HG03280 (cell line): ENCODE data around the gene GNAI2.
A peak's percentile ranks its signal among the peaks of the same experiment; 100 is the strongest.
"Not testable (repeated sequence)": the region's sequence is repeated elsewhere in the genome, so short reads cannot be mapped to it uniquely, and the experiment has no call there.

Experiments
- ATAC-seq: cut with Tn5 transposase; IDR thresholded peaks from one replicate; pipeline ENCODE4 v1.9.1; 2021; ENCODE audit warnings: mild to moderate bottlenecking, moderate library complexity; ENCODE audit not compliant: unreplicated experiment

The GNAI2 gene

GRCh38 chr3:50224639-50225038 lies 11.4 kb upstream of the GNAI2 start:
- ATAC-seq, result no peak

- ATAC-seq, result peak; percentile 1
These were observed 9.1 kb upstream of the GNAI2 start for GRCh38 chr3:50226888-50227389.

DNA sequence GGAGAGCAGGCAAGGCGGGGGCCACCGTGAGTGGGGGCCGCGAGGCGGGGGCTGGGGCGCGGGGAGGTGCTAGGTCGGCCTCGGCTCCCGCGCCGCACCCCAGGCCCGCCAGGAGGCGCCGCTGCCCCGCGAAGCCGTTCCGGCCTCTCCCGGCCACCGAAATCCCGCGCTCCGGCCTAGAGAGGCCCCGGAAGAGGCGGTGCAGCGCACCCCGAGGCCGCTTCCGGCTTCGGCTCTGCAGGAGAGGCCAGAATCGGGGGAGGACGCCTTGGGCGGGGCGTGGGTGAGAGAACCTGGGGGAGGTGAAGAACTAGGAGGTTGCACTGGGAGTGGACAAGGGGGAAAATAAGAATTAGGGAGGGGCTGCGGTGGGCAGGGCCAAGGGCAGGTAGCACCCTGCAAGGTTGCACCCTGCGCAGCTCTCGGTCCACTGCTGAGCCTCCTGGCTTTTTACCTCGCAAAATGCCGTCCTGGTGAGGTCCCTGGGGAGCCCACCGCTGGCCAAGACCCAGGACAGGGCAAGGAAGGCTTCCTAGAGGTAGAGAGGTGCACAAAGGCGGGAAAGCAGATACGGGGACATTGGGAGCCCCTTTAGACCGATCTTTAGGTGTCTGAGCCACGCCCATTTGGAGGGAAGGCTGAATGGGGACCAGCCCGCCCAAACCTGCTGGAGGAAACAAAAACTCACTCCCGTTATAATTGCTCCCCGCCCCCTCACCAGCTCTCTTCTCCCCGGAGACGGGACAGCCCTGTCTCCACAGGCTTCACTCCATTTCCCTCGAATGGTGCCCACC lies 8.4 kb upstream of the GNAI2 start:
- ATAC-seq, result peak; percentile 88

- not testable (repeated sequence) for ATAC-seq
These were observed 7.7 kb upstream of the GNAI2 start for GRCh38 chr3:50228184-50228763.

- no peak for ATAC-seq
These were observed 6.5 kb upstream of the GNAI2 start for GRCh38 chr3:50229490-50229889.

- no peak for ATAC-seq
These were observed 5.8 kb upstream of the GNAI2 start for GRCh38 chr3:50230104-50230793.

DNA sequence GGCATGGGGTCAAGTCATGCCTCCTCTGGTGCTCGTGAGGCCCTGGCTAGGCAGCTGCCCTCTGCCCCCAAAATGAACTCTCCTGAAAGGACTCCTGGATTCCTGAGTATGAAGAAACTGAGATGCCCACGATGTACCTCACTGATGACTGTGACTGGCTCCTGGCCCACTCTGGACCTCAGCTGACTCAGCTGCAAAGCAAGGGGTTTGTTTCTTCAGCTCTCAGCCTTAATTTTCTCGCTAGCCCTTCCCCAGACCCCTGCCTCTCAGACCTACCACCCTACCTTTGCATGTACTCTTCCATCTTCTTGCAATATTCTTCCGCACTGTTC lies 5.2 kb upstream of the GNAI2 start:
- no peak for ATAC-seq

DNA sequence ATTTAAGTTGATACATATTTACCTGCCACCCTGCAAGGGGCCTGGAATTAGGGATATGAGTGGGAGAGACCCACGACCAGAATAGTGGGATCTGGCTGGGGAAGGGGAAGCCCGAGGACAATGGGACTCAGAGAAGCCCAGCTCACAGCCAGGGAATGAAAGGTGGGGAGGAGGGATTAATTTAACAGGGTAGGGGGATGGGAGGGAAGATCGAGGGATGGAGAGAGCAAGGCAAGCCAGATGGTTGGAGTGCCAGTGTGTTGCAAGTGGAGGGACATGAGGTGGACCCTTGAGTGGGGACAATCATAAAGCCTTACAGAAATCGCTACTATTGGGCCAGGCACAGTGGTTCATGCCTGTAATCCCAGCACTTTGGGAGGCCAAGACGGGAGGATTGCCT lies 4.4 kb upstream of the GNAI2 start:
- ATAC-seq, result no peak

DNA sequence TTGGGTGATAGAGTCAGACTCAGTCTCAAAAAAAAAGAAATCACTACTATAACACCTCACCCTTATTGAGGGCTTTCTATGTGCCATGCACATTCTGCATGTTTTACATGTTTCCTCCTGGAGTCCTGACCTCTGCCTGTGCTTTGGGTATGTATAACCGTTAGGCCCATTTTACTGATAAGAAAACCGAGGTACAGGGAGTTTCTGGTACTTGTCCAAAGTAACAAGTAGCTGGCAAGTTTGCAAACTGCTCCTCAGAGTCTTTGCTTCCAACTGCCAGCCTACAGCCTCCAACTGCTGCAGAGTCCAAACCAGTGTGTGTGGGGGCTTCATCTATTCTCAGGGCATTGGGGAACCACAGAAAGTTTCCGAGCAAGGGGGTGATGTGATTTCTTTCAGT lies 3.7 kb upstream of the GNAI2 start:
- ATAC-seq, result no peak

DNA sequence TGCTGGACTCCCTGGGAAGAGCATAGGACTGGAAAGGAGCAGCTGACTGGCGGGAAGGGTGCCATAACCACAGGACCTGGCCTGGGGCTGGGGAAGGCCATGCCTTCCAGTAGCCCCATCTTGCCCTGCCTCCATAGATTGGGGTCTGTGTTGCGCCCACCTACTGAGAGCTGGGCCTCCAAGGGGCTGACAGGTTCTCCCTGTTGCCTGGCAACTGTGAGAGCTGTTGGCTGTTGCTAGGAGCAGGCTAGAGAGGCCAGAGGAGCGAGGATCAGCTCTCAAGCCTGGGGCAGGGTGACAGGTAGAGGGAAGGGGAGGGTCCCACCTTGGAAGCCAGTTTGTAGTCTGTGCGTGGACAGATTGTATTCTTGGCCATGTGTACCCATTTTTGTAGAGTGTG lies 2.8 kb upstream of the GNAI2 start:
- no peak for ATAC-seq

- no peak for ATAC-seq
These were observed 604 bp downstream of the GNAI2 start for GRCh38 chr3:50236484-50237132.

DNA sequence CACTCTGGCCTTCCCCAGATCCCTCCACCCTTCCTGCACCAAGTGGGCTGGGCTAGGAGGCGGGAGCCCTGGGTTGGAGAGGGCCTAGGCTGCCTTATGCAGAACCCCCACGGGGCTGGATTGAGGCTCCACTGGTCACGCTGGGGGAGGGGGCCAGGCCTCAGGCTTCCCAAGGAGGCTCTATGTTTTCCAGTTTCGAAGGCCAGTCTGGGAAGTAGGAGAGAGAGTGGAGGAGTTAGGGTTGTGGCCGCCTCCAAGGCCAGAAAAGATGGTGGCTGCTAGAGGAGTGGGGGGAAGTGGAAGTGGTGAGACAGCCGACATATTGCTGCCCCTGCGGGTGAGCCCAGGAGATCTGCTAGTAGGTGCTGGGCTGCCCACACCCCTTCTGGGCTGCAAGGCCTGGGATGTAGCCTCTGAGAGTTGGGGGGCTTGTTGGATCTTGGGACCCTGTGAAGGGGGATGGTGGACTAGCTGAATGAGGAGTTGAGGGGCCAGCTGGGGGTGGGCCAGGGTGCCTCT lies 1.2 kb downstream of the GNAI2 start:
- ATAC-seq, result no peak

DNA sequence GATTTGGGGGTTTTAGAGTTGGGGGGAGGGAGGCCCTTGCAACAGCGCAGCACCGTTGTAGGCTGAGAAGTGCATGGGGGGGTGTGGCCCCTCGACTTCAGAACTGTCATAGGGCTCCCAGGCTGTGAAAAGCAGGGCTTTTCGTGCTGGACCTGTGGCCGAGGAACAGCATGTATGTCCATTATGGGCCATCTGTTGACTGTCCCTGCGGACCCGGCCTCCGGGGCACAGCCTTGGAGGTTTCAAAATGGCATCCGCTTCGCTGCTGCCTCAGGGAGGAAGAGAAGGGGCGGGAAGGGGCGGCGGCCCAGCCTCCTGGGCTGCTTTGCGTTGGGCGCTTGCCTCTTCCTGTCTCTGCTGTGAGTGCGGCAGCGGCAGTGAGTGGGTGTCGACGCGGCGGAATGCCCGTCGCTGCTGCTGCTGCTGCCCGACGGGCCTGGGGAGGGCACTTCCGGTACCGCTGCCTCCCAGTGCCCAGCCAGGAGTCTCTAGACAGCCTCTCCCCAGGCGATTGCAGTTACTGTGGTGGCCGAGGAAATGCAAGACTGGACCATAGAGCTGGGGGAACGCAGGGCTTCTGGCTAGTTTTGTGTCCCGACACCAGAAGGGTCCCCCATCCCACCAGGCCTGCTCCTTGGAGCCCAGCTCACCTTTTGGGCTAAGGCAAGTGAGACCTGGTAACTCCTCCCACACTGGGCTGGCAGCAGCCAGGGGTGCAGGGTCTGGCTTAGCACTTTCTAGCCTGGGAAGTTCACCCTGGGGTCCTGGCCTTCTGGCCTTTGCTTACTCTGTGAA lies 1.9 kb downstream of the GNAI2 start:
- peak; percentile 31 for ATAC-seq

DNA sequence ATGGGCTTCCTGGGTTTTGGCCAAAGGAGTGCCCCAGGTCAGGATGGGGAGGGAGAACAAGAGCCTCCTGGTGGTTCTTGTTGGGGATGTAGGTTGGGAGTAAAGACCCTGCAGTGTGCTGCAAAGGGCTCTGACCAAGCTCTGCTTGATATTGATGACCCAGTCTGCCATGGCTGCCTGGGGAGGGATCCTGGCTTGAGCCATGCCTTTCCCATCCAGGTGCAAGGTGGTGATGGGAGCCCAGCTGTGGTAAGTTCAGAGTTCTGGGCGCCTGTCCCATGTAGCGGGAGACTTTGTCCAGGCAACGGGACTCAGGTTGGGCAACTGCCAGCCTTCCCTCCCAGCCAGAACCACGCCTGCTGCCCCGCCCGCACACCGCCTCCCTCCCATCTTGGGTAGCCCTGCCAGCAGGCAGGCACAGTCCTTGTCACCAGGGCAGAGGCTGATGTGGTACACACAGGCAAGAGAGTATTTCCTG lies 2.6 kb downstream of the GNAI2 start:
- ATAC-seq, result no peak

GRCh38 chr3:50239649-50240048 lies 3.6 kb downstream of the GNAI2 start:
- no peak for ATAC-seq

GRCh38 chr3:50241163-50241562 lies 5.2 kb downstream of the GNAI2 start:
- ATAC-seq, result no peak

GRCh38 chr3:50241713-50242380 lies 5.8 kb downstream of the GNAI2 start:
- ATAC-seq, result no peak

GRCh38 chr3:50242381-50242770 lies 6.4 kb downstream of the GNAI2 start:
- no peak for ATAC-seq

DNA sequence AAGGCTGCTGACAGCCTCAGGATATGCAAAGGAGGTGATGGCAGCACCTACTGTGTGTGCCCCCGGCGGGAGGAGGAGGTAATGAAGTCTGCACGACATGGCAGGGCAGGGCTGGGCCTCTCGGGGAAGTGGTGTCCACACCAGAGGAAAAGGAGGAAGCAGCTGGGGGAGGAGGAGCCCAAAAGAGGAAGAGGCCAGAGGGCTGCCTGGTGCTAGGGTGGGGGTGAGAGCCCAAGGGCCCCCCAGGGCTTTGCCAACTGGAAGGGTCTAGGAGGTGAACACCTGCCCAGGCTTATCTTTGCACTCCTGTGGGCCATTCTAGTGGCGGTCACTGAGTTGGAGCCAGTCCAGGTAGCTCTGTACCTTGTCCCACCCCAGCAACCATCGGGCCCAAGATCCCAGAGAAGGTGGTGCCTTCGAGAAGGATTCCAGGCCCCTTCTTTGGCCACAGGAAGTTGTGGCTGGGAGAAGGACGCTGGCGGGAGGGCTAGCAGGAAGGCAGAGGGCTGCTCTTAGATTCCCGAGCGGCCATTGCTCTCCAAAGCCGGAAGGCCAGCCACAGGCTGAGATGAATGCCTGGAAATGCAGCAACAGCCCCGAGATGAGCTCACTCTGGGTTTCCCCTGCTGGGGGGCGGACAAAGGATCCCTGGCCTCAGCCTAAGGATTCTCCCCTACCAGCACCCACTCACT lies 7.0 kb downstream of the GNAI2 start:
- ATAC-seq, result no peak
